Measurements from ENCODE around the gene ITGAX. TPM values are rescaled to one million over a fixed set of nuclear protein-coding genes. Genes with fewer than 3 reads are reported as not detected.

Gene ITGAX
- total RNA-seq, 1 experiment from 2014 or later, result 1.9 TPM

DNA sequence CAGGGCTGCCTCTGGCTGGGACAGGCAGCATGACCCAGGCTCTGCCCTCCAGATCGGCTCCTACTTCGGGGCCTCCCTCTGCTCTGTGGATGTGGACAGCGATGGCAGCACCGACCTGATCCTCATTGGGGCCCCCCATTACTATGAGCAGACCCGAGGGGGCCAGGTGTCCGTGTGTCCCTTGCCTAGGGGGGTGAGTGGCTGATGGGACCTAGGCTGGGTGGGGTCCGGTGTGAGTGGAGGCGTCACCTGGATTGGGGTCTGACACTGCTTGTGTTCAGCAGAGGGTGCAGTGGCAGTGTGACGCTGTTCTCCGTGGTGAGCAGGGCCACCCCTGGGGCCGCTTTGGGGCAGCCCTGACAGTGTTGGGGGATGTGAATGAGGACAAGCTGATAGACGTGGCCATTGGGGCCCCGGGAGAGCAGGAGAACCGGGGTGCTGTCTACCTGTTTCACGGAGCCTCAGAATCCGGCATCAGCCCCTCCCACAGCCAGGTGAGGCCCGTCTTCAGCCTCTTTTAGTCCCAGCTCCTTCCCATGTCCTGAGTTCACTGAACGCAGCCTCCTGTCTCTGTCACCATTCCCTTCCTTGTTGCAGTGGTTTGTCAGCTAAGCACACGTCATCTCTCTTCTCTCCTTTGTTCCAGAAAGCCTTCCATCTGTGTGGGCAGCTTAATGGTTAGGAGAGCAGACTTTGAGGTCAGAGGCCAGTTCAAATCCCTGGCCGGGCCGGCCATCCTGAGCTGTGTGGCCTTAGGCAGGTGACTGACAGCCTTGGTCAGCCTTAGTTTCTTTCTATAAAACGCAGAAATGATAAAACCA lies 56.3 kb downstream of the ITGAX start:
- no peak for TF ChIP-seq POLR2AphosphoS5 (IDR thresholded peaks at IDR 0.05; ENCODE audit: low read depth, low read length)
- no peak for TF ChIP-seq ELF1 (IDR thresholded peaks at IDR 0.05; ENCODE audit: borderline replicate concordance, low read depth)
- TF ChIP-seq, protein P1, sequence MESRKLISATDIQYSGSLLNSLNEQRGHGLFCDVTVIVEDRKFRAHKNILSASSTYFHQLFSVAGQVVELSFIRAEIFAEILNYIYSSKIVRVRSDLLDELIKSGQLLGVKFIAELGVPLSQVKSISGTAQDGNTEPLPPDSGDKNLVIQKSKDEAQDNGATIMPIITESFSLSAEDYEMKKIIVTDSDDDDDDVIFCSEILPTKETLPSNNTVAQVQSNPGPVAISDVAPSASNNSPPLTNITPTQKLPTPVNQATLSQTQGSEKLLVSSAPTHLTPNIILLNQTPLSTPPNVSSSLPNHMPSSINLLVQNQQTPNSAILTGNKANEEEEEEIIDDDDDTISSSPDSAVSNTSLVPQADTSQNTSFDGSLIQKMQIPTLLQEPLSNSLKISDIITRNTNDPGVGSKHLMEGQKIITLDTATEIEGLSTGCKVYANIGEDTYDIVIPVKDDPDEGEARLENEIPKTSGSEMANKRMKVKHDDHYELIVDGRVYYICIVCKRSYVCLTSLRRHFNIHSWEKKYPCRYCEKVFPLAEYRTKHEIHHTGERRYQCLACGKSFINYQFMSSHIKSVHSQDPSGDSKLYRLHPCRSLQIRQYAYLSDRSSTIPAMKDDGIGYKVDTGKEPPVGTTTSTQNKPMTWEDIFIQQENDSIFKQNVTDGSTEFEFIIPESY (IDR thresholded peaks at IDR 0.05; ENCODE audit: extremely low read depth, insufficient replicate concordance, low read length), result no peak
- TF ChIP-seq, protein P2, sequence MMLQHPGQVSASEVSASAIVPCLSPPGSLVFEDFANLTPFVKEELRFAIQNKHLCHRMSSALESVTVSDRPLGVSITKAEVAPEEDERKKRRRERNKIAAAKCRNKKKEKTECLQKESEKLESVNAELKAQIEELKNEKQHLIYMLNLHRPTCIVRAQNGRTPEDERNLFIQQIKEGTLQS (IDR thresholded peaks at IDR 0.05), result no peak
- no peak for TF ChIP-seq POLR2A (IDR thresholded peaks at IDR 0.05; ENCODE audit: borderline replicate concordance, extremely low read depth, insufficient read depth, insufficient read length)
- TF ChIP-seq, protein P3, sequence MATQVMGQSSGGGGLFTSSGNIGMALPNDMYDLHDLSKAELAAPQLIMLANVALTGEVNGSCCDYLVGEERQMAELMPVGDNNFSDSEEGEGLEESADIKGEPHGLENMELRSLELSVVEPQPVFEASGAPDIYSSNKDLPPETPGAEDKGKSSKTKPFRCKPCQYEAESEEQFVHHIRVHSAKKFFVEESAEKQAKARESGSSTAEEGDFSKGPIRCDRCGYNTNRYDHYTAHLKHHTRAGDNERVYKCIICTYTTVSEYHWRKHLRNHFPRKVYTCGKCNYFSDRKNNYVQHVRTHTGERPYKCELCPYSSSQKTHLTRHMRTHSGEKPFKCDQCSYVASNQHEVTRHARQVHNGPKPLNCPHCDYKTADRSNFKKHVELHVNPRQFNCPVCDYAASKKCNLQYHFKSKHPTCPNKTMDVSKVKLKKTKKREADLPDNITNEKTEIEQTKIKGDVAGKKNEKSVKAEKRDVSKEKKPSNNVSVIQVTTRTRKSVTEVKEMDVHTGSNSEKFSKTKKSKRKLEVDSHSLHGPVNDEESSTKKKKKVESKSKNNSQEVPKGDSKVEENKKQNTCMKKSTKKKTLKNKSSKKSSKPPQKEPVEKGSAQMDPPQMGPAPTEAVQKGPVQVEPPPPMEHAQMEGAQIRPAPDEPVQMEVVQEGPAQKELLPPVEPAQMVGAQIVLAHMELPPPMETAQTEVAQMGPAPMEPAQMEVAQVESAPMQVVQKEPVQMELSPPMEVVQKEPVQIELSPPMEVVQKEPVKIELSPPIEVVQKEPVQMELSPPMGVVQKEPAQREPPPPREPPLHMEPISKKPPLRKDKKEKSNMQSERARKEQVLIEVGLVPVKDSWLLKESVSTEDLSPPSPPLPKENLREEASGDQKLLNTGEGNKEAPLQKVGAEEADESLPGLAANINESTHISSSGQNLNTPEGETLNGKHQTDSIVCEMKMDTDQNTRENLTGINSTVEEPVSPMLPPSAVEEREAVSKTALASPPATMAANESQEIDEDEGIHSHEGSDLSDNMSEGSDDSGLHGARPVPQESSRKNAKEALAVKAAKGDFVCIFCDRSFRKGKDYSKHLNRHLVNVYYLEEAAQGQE (IDR thresholded peaks at IDR 0.05; ENCODE audit: low read depth), result no peak
- TF ChIP-seq, protein P4, sequence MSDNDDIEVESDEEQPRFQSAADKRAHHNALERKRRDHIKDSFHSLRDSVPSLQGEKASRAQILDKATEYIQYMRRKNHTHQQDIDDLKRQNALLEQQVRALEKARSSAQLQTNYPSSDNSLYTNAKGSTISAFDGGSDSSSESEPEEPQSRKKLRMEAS (IDR thresholded peaks at IDR 0.05), result no peak
- TF ChIP-seq RAD21 (IDR thresholded peaks at IDR 0.05; ENCODE audit: low read depth), result no peak
- TF ChIP-seq EZH2 (IDR thresholded peaks at IDR 0.05), result no peak
- TF ChIP-seq ZNF274 (IDR thresholded peaks at IDR 0.05; ENCODE audit: low read depth, low read length), result no peak
- no peak for TF ChIP-seq SIN3A (IDR thresholded peaks at IDR 0.05; ENCODE audit: low read depth)
- TF ChIP-seq CBX3 (IDR thresholded peaks at IDR 0.05; ENCODE audit: low read depth), result no peak
- TF ChIP-seq EGR1 (IDR thresholded peaks at IDR 0.05; ENCODE audit: low read depth), result no peak
- no peak for TF ChIP-seq ZFX (IDR thresholded peaks at IDR 0.05)
- TF ChIP-seq SRF (IDR thresholded peaks at IDR 0.05; ENCODE audit: low read depth), result no peak
- Histone ChIP-seq H3K79me2 (ENCODE audit: insufficient read depth, low read length) (no peaks in the 10 kb centered on the region), H4K20me1 (ENCODE audit: insufficient read depth) (no peaks in the 10 kb centered on the region), H3K9me2 (ENCODE audit: insufficient read depth) (no peaks in the 10 kb centered on the region), H3K4me2 (ENCODE audit: low read length) (no peak overlapping the region), H3K4me1 (ENCODE audit: control insufficient read depth in 1 of 2, insufficient read depth in 2 of 2, low read length in 2 of 2) (peaks cover 0 to 10% of the 10 kb centered on the region in 2 experiments; a peak in 2 of 4 replicates), H3K27ac (ENCODE audit: low read depth, low read length) (no peak overlapping the region), H2AFZ (ENCODE audit: low read depth, low read length, poor library complexity, severe bottlenecking) (no peak overlapping the region), H3K36me3 (ENCODE audit: control insufficient read depth in 1 of 2, insufficient read depth in 2 of 2, low read length in 2 of 2) (no peaks in the 10 kb centered on the region), H3K9me3 (ENCODE audit: control insufficient read depth in 1 of 2, insufficient read depth in 1 of 2, low read depth in 1 of 2, low read length in 2 of 2) (no peaks in the 10 kb centered on the region), H3K27me3 (ENCODE audit: insufficient read depth, low read length) (no peaks in the 10 kb centered on the region), H3K9ac (ENCODE audit: low read length) (no peak overlapping the region), H3K4me3 (replicated peaks in 1 of 2; ENCODE audit: low read depth in 1 of 2, low read length in 2 of 2) (no peak overlapping the region)
- DNase-seq (ENCODE audit: low read depth, low spot score) (no peak), ATAC-seq (no peak)
- POLR2A ChIA-PET, result no interaction called here
- intact Hi-C loops (cut with micrococcal nuclease), result no loop called here
- RAD21 ChIA-PET (ENCODE audit: low non-redundant PET in 1 of 2, low total read pairs in 2 of 2, uncharacterized antibody in 2 of 2, unreplicated experiment in 2 of 2), result no interaction called here
- CTCF ChIA-PET, result no interaction called here
- no TSS peak for BruUV-seq (replicated peaks)
